Heart right ventricle (tissue), 16 donors: ENCODE results near the gene RALGPS1. TPM values are rescaled to one million over a fixed set of nuclear protein-coding genes. Genes with fewer than 3 reads are reported as not detected.

ENCODE experiments used
- ATAC-seq, 8 donors: fragments of 200-7000 bp; cut with Tn5 transposase; one replicate each; pipeline ENCODE4 v1.9.1; 2020; ENCODE audit warnings: mild to moderate bottlenecking in 8 of 8, moderate library complexity in 8 of 8, moderate number of reproducible peaks in 1 of 8
- DNase-seq, 2 donors: peaks; one replicate each; pipeline ENCODE4 v3.0.0-alpha.2; 2020
- H3K27ac ChIP-seq, 10 donors: fragments of 200-600 bp; sonication (generic) in 2 of 10; one replicate each; pipeline versions ENCODE4 v1.5.0 to v1.8.0; 2020 to 2022; ENCODE audit warnings: mild to moderate bottlenecking in 3 of 10
- H3K27me3 ChIP-seq, 7 donors: fragments of 200-600 bp; one replicate each; pipeline ENCODE4 v1.8.0; 2021 to 2022; ENCODE audit warnings: mild to moderate bottlenecking in 2 of 7
- H3K36me3 ChIP-seq, 9 donors: fragments of 200-600 bp; sonication (generic) in 1 of 9; one replicate each; pipeline versions ENCODE4 v1.5.0 to v1.8.0; 2020 to 2022; ENCODE audit warnings: mild to moderate bottlenecking in 2 of 9
- H3K4me1 ChIP-seq, 9 donors: fragments of 200-600 bp; sonication (generic) in 1 of 9; one replicate each; pipeline versions ENCODE4 v1.5.0 to v1.8.0; 2020 to 2022; ENCODE audit warnings: mild to moderate bottlenecking in 4 of 9
- H3K4me3 ChIP-seq, 10 donors: fragments of 200-600 bp; sonication (generic) in 2 of 10; one replicate each; pipeline versions ENCODE4 v1.5.0 to v1.8.0; 2020 to 2022; ENCODE audit warnings: mild to moderate bottlenecking in 7 of 10, moderate library complexity in 2 of 10
- H3K9me3 ChIP-seq, 11 donors: fragments of 200-600 bp in 10 of 11; sonication (generic) in 2 of 11; one replicate each; pipeline versions ENCODE4 v1.5.0 to v1.8.0; 2013 to 2022; ENCODE audit warnings: mild to moderate bottlenecking in 2 of 11, control low read depth in 1 of 11, moderate library complexity in 1 of 11
- WGBS, 2 donors: extraction: QIAGEN DNeasy Blood & Tissue Kit; methylation state at CpG; one replicate each; pipeline ENCODE4 v1.1.7; 2013; ENCODE audit warnings: inconsistent platforms in 1 of 2; 5-methylcytosine and 5-hydroxymethylcytosine counted together
- intact Hi-C, 10 donors: fragments of 100-400 bp; cut with DNase I; formaldehyde crosslinking; loops; one replicate each; pipeline versions ENCODE4 v1.11.1 to v1.14.2; 2022
- polyA plus RNA-seq, 2 donors: library from polyadenylated mRNA; stranded (reverse); fragments of 200-250 nt; gene quantifications; one replicate each; pipeline ENCODE4 v1.2.3, GENCODE V29; 2013
- total RNA-seq, 10 donors: library from RNA; stranded (reverse); fragmentation: NEBNext Ultra II Directional in 3 of 10; extraction: Animal tissue kit (Norgen Biotek cat#: 25700) in 3 of 10; gene quantifications; one replicate each; pipeline versions ENCODE4 v1.2.1 to v1.2.4, GENCODE V29; 2021 to 2023
- TF ChIP-seq, protein P1 (sequence below), 9 donors: fragments of 200-600 bp; sonication (generic) in 2 of 9; IDR thresholded peaks; one replicate each; pipeline versions ENCODE4 v1.5.0 to v1.8.0; 2021 to 2022; ENCODE audit warnings: antibody characterized with exemption in 9 of 9, mild to moderate bottlenecking in 5 of 9, moderate library complexity in 1 of 9
- donor health status: Arrhythmogenic right ventricular cardiomyopathy.
- donor health status: ischemic (EF 13 %, LVEDD 7.1; RV severe dilation, severe dysfunction).
- donor health status: healthy with polysubstance abuse.
- donor health status: DM: no; HTN: yes; CAD: no.
- donor health status: DM: no; HTN: no; CAD: no.
- donor health status: ischemic (EF 25% LVEDD 6.9; RV normal size, moderate dysfunction).
- donor health status: ischemic (EF 25% LVEDD 5.7; RV mildly dilated, moderate dysfunction).
- donor health status: healthy.
- donor health status: DM: yes; HTN: yes; CAD: no.
- donor health status: Ischemic cardiomyopathy.
- donor health status: ischemic (EF 35%, LVEDD 5.7; RV mildly dilated, moderate dysfunction).
- donor health status: nonischemic (EF 11% LVEDD 7.7; RV severe dilation, severe dysfunction).
- donor health status: DM: yes; HTN: yes; CAD: no.
- donor health status: PGD.
- donor health status: ischemic (EF 29% LVEDD 5.4; RV normal size, mild dysfunction).
- donor health status: nonischemic (EF 23%, LVEDD 6.1; RV moderate dilation, normal function).

Gene RALGPS1
- total and polyA plus RNA-seq, 12 donors: 4.2 to 25.0 (median 16.8) TPM

DNA sequence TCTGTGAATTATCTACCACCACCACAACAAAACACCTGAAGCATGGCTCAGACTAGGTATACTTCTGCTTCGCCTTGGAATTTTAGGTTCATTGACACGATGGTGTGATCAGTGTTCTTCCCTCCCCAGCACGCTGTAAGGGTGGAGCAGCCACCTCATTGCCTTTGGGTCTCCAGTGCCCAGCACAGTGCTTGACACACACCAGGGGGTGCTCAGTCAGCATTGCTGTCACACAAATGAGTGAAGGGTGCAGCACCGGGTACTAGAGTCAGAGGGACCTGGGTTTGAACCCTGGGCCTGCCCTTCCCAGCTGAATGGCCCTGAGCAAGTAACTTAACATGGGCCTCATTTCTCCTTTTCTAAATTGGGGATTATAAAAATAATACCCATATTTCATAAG, 217.8 kb downstream of the RALGPS1 start:
- DNase-seq (no peak), ATAC-seq (no peak)
- Histone ChIP-seq H3K4me3 (no peak overlapping the region), H3K27me3 (no peaks in the 10 kb centered on the region), H3K27ac (peak overlapping the region in 8 of 10 donors; percentile 66 to 95 (median 88)), H3K4me1 (peaks cover 32 to 86% (median 72%) of the 10 kb centered on the region in 9 donors), H3K9me3 (no peaks in the 10 kb centered on the region), H3K36me3 (no peaks in the 10 kb centered on the region)
- TF ChIP-seq, protein P1, sequence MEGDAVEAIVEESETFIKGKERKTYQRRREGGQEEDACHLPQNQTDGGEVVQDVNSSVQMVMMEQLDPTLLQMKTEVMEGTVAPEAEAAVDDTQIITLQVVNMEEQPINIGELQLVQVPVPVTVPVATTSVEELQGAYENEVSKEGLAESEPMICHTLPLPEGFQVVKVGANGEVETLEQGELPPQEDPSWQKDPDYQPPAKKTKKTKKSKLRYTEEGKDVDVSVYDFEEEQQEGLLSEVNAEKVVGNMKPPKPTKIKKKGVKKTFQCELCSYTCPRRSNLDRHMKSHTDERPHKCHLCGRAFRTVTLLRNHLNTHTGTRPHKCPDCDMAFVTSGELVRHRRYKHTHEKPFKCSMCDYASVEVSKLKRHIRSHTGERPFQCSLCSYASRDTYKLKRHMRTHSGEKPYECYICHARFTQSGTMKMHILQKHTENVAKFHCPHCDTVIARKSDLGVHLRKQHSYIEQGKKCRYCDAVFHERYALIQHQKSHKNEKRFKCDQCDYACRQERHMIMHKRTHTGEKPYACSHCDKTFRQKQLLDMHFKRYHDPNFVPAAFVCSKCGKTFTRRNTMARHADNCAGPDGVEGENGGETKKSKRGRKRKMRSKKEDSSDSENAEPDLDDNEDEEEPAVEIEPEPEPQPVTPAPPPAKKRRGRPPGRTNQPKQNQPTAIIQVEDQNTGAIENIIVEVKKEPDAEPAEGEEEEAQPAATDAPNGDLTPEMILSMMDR (IDR thresholded peaks at IDR 0.05): no peak
- intact Hi-C loops: loop anchor here in 4 of 10 donors (2.0 to 5.0 kb wide), 3 partner anchors 50 to 65 kb away; no protein-coding TSS in a partner anchor
- WGBS, 2 donors: 95 to 96% methylated on average over 4 of the region's 4 CpGs

DNA sequence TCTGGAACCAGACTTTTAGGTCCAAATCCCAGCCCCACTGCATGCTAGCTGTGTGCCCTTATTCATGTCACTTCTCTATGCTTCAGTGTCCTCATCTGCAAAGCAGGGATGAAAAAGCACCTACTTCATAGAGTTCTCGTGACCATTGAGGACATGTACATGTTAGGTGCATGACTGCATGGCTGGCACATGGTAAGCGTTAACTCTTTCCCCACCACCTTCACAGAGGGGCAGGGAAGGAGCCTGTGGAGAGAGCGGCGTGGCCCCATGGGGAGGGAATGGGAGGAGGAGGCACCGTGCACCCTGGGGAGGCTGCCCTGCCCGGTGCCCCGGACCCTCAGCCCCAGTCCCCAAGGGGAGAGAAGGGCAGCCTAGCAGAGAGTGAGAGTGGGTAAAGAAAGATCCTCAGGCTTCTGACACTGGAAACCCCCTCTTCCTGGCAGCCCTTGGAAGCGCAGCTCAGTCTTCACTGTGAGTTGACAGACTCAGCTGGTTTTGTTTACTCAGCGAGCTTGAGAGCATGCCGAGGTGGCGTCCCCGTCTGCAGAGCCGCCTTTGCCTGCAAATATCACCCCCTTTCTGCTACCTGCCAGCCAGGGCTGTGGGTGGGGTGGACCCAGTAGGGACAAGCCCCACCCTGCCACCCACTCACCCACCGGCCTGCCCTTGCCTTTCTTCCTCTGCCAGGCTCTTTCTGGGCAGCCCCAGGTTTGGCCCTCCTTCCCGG, 218.5 kb downstream of the RALGPS1 start:
- ATAC-seq: peak in 7 of 8 donors; percentile 2 to 34 (median 17)
- no peak for DNase-seq
- 60 to 63% methylated on average over 15 of the region's 15 CpGs for WGBS, 2 donors
- Histone ChIP-seq H3K4me1 (peaks cover 32 to 85% (median 72%) of the 10 kb centered on the region in 9 donors), H3K27ac (peak overlapping the region; percentile 77 to 95 (median 88)), H3K4me3 (no peak overlapping the region), H3K36me3 (no peaks in the 10 kb centered on the region), H3K9me3 (no peaks in the 10 kb centered on the region), H3K27me3 (no peaks in the 10 kb centered on the region)
- intact Hi-C loops: loop anchor here in 4 of 10 donors (2.0 to 5.0 kb wide), 3 partner anchors 50 to 64 kb away; no protein-coding TSS in a partner anchor
- TF ChIP-seq, protein P1 (IDR thresholded peaks at IDR 0.05): no peak

DNA sequence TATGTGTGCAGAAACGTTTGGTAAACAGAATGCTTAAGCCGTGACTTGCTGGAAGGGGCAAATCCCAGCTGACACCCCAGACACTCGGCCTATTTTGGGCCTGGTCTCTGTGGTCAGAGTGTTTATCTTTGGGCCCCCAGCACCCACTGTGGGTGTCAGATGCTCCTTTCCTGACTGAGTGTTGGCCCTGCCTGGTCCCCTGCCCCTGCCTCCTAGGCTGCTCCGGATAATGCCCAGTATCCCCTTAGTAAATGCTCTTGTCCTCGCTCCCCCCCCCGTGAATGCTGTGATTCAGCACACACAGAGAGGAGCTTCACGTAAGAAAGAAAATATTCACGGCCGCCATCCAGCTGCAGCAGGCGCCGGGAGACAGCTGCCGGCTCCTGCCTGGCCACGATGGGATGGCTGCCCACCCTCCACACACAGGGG, 219.2 kb downstream of the RALGPS1 start:
- intact Hi-C loops: loop anchor here in 4 of 10 donors (2.0 to 5.0 kb wide), 3 partner anchors 49 to 64 kb away; no protein-coding TSS in a partner anchor
- DNase-seq (peak; percentile 56 to 74), ATAC-seq (peak; percentile 50 to 81 (median 68))
- Histone ChIP-seq H3K36me3 (no peaks in the 10 kb centered on the region), H3K27me3 (no peaks in the 10 kb centered on the region), H3K9me3 (no peaks in the 10 kb centered on the region), H3K4me3 (no peak overlapping the region), H3K27ac (peak overlapping the region; percentile 77 to 95 (median 88)), H3K4me1 (peaks cover 32 to 78% (median 67%) of the 10 kb centered on the region in 9 donors)
- 22 to 46% methylated on average over 13 of the region's 13 CpGs for WGBS, 2 donors
- TF ChIP-seq, protein P1 (IDR thresholded peaks at IDR 0.05): no peak

DNA sequence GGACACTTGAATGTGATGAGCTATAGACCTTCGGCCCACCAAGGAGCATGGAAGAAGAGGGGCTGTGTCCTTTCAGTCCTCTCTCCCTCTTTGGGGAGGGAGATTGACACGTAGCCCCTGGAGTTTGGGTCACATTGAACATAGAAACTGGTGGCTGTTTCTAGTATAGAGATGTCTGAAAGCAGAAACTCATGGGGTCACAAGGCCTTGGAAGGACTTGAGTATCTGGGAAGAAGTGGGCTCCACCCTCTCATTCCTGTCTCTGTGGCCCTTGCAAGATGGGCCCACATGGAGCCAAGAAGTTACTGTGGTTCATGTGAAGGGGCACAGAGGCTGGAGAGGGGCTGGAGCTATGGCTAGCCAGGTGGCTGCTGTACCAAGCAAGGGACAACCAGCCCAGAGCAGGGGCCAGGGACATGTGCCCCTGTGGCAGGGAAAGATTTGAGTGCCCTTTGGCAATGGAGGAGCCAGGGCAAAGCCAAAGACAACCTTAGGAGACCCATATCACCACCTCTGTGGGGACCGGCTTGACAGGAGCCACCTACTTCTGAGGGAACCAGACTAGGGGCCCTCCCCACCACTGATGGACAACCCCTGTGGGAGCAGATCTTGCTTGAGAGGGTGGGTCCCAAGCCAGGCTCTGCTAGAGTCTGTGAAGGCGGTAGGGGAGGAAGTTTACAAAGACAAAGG, 220.6 kb downstream of the RALGPS1 start:
- Histone ChIP-seq H3K36me3 (no peaks in the 10 kb centered on the region), H3K27ac (peak overlapping the region in 5 of 10 donors; percentile 84 to 95 (median 92)), H3K9me3 (no peaks in the 10 kb centered on the region), H3K27me3 (no peaks in the 10 kb centered on the region), H3K4me3 (no peak overlapping the region), H3K4me1 (peaks cover 19 to 71% (median 55%) of the 10 kb centered on the region in 9 donors)
- intact Hi-C loops: no loop called here
- WGBS, 2 donors: 89 to 90% methylated on average over 4 of the region's 4 CpGs
- no peak for ATAC-seq
- no peak for DNase-seq
- TF ChIP-seq, protein P1 (IDR thresholded peaks at IDR 0.05): no peak
